Measurements from ENCODE around the gene SLC39A11.

GRCh38 chr17:72891627-72892026 lies 200.9 kb downstream of the SLC39A11 start:
- TF ChIP-seq POLR2AphosphoS5 (IDR thresholded peaks at IDR 0.05) (no peak), CTCF (IDR thresholded peaks at IDR 0.05) (no peak), POLR2A (IDR thresholded peaks at IDR 0.05) (no peak), EP300 (IDR thresholded peaks at IDR 0.05) (no peak)
